SKM-1 (cell line): ENCODE data around the gene PRPF40A.
"Not testable (repeated sequence)": the region's sequence is repeated elsewhere in the genome, so short reads cannot be mapped to it uniquely, and the experiment has no call there.

Experiments used
- DNase-seq: peaks from one replicate; lab custom pipeline; 2025; ENCODE audit not compliant: unreplicated experiment; lab: John Stamatoyannopoulos, UW

The PRPF40A gene

DNA sequence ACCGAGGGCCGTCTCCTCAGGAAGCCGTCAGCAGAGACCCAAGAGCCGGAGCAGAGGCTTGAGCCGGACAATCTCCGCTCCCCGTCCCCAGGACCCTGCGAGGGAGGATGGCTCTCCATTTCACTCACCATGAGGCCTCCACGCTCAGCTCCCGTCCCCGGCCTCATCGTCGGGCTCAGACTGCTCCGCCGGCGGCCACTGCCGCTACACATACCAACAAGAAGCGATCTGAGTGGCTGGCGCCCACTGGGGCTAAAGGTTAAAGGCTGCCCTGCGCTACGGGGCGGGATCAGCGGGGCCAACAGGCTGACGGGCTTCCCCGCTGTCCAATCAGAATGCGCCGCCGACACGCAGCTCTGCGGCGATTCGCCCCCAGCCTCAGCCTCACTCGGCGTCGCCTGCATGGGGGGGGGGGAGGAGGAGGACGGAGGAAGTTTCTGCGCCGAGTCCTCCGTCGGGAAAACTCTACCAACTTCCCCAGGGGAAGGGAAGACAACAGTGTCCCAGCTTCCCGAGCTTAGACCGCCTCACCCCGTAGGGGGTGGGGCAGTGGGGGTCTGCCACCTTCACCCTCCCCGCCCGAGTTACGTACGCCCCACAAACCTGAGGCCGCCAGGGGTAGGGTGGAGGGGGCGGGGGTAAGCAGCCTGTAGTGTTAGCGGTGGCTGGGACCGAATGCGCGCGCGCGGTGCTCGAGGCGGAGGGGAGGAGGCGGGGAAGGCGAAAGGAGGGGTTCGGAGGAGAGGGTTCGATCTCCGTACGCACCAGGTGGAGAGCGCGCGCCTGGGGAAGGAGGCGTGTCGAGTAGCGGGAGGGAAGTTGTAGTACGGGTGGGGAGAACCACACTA lies at the start of gene PRPF40A:
Gene PRPF40A (minus strand): TSS at position 234 of the 848 bp plus-strand sequence. CDS start 22 bp downstream, at position 212.
- DNase-seq, result peak; percentile 93

GRCh38 chr2:152766928-152767327 lies 49.7 kb upstream of the PRPF40A start:
- no peak for DNase-seq

- DNase-seq, result no peak
Measured at GRCh38 chr2:152763651-152764050, 46.4 kb upstream of the PRPF40A start.

GRCh38 chr2:152763208-152763607 lies 45.9 kb upstream of the PRPF40A start:
- not testable (repeated sequence) for DNase-seq

DNA sequence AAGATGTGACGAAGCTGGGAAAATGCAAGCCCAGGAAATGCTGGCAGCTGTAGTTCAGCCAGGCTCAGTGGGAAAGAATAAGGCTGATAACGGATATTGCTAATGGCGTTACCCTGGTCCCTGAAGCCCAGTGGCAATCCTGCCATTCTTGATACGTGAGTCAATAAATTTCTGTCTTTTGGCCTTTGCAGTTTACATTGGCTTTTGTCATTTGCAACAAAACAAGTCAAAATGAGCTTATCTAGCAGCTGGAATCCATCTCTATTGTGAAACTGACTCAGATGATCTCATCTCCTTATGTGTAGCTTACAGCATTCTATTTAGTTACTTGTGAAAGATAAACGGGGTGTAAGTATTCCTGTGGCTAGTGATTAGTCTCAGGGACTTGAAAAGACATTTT lies 44.9 kb upstream of the PRPF40A start:
- DNase-seq, result no peak

GRCh38 chr2:152761214-152761613 lies 44.0 kb upstream of the PRPF40A start:
- DNase-seq, result no peak

DNA sequence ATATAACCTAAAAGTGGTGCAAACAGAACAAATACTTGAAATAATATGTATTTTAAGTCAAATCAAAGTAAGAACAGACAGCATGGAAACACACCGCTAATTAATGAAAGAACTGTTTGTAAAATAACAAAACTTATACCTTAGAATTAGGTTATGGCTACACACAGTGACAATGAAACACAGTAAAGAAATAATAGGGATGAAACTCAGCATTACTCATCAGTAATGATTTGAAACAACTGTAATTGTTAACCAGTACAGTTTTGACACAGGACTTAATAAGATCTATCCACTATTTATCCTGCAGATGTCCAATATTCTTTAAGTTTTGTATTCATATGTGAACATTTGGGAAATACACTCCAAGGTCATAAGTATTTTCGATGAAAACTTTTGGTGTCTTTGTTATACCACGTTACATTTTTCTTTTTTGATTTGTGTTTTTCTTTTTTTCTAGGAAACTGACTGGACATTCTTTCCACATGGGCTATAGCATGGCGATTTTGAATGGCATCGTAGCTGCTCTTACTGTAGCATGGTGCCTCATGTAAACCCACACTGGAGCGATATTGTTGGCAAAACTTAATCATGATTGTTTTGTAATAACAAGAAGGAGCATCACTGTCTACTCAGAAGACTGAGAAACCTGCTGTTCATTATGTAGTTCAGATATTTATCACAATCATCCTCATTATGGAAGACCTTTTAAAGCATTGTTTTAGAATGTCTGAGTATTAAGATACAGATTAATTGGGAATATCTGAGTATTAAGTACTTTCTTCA lies 42.2 kb upstream of the PRPF40A start:
- no peak for DNase-seq

DNA sequence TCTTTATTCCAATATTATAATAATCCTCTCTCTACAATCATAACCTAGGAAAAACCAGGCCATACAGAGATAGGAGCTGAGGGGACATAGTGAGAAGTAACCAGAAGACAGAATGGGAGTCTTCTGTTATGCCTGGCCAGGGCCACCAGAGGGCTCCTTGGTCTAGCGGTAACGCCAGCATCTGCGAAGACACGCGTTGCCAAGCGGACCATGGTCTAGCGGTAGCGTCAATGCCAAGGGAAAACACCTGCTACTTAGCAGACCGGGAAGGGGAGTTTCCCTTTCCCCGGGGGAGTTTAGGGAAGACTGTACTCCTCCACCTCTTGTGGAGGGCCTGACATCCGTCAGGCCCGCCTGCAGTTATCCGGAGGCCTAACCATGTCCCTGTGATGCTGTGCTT lies 37.8 kb upstream of the PRPF40A start:
- no peak for DNase-seq

DNA sequence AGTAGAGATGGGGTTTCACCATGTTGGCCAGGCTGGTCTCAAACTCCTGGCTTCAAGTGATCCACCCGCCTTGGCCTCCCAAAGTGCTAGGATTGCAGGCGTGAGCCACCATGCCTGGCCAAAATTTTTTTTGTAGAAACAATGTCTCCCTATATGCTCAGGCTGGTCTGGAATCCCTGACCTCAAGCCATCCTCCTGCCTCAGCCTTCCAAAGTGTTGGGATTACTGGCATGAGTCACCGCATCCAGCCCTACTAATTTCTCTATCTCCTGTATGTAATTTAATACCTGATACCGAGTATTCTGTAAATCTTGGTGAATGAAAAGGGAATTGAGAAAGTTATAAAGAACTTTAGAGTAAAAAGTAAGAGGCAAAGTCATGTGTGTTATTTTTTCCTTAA lies 30.5 kb upstream of the PRPF40A start:
- not testable (repeated sequence) for DNase-seq

GRCh38 chr2:152743002-152743401 lies 25.7 kb upstream of the PRPF40A start:
- DNase-seq, result peak; percentile 11

DNA sequence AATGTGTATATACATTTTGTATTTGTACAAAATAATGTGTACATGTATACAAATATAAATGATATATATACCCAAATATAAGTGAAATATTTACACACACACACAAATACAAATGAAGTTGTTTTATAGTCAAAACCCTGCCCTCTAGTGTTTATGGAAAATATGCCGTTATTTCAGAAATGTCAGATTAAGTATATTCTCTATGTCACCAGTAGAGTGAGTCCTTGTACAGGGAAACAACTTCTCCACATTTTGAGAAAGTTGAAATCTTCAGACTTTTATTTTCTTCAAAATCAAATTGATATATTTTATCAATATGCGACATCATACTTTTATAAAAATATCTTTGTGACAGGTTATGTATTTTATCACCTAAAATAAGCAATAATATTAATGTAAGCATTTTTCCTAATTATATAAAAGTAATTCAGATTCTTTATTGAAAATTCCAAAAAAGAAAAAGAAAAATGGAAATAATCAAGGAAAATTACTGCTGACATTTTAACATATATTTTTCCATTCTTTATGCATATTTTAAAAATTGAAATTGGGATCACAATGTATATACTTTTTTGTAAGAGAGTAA lies 23.6 kb upstream of the PRPF40A start:
- DNase-seq, result peak; percentile 40

DNA sequence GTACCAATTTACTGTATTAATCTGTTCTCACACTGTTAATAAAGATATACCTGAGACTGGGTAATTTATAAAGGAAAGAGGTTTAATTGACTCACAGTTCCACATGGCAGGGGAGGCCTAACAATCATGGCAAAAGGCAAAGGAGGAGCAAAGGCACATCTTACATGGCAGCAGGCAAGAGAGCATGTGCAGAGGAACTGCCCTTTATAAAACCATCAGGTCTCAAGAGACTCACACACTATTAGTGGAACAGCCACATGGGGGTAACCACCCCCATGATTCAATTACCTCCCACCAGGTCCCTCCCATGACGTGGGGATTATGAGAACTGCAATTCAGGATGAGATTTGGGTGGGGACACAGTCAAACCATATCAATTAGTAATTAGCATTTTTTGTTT lies 22.4 kb upstream of the PRPF40A start:
- not testable (repeated sequence) for DNase-seq

GRCh38 chr2:152738438-152738837 lies 21.2 kb upstream of the PRPF40A start:
- DNase-seq, result no peak

DNA sequence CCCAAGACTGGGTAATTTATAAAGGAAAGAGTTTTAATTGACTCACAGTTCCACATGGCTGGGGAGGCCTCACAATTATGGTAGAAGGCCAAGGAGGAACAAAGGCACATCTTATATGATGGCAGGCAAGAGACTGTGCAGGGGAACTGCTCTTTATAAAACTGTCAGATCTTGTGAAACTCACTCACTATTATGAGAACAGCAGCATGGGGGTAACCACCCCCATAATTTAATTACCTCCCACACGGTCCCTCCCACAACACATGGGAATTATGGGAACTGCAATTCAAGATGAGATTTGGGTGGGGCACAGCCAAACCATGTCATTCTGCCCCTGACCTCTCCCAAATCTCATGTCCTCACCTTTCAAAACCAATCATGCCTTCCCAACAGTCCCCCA lies 20.2 kb upstream of the PRPF40A start:
- not testable (repeated sequence) for DNase-seq

- no peak for DNase-seq
Measured at GRCh38 chr2:152730591-152731333, 13.5 kb upstream of the PRPF40A start.

GRCh38 chr2:152729844-152730243 lies 12.6 kb upstream of the PRPF40A start:
- DNase-seq, result no peak

GRCh38 chr2:152723918-152724317 lies 6.7 kb upstream of the PRPF40A start:
- no peak for DNase-seq

DNA sequence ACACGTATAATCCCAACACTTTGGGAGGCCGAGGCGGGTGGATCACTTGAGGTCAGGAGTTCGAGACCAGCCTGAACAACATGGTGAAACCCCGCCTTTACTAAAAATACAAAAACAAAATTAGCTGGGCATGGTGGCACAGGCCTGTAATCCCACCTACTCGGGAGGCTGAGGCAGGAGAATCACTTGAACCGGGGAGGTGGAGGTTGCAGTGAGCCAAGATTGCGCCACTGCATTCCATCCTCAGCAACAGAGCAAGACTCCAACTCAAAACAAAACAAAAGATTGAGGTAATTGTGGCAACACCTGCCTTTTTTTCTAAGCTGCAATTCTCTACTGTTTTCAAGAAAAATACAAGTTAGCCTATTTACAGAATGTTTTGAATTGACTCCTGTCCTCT lies 5.4 kb upstream of the PRPF40A start:
- not testable (repeated sequence) for DNase-seq

- no peak for DNase-seq
Measured at GRCh38 chr2:152720794-152721193, 3.5 kb upstream of the PRPF40A start.

DNA sequence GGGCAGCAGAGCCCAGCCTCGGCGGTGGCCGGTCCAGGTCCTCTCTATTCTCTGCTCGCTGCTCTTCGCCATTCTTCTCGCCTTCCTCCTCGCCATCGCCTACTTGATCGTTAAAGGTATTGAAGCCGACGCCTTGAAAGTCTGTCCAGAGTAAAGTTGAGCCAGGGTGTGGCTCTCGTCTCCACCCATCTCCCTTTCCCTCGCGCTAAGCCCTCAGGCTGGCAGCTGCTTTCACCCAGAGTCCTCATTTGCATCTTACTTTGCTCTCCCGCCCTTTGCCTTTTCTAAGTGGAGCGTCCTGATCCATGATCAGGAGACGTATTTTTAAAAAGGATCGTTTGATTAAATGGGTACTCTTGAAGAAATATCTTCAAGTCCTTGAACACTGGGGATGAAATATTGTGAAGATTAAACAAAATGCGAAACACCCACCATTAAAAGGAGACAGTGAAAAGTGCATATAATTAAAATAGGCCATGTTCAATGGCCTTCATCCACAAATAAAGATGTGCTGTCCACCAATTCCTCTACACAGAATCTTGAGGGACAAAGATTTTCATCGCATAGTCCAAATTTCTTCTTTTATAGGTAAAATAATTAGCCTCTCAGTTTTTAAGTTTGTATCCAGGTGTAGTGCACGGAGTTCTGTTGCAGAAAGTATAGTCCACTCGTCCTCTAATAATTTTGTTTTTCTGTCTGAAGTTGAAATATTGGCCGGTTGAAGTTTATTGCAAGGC lies 1.8 kb upstream of the PRPF40A start:
- DNase-seq, result peak; percentile 53
